D721Med (cell line): ENCODE measurements around the gene ATP5F1A.

Experiments
- DNase-seq: peaks from one replicate; pipeline ENCODE4 v3.0.0; 2011; ENCODE audit warnings: low spot score; ENCODE audit not compliant: insufficient read length
- FAIRE-seq: peaks from 2 replicates; lab custom pipeline; 2011; peaks lifted over from hg19 to GRCh38; lab: Jason Lieb, UNC
- CTCF ChIP-seq: IDR thresholded peaks from 2 replicates; pipeline ENCODE4 v1.5.1; 2012; ENCODE audit warnings: mild to moderate bottlenecking, control low read depth; ENCODE audit not compliant: insufficient read depth; ENCODE audit errors: missing control alignments

ATP5F1A gene

DNA sequence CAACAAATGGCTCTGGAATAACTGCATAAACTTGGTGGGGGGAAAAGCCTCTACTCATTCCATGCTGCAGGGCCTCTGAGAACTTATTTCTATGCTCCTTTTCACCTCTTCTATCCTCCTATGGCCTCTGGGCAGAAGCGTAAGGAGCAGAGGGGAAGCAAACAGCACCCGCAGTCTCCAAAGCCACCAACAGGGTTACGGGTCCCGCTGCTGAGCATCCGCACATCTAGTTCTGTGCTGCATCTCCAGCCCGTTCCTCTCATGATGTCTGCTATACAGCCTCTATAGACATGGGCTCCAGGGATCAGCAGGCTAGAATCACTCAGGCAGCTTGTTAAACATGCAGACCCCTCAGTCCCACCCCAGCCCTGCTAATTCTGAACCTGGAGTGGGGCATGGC, 52.0 kb downstream of the ATP5F1A start:
- FAIRE-seq (no peak), DNase-seq (no peak)
- TF ChIP-seq CTCF: no peak

- FAIRE-seq: no peak
- DNase-seq: no peak
These were observed 55.4 kb downstream of the ATP5F1A start for GRCh38 chr18:46042571-46043123.

GRCh38 chr18:46040747-46041104, 57.4 kb downstream of the ATP5F1A start:
- FAIRE-seq: no peak
- DNase-seq: no peak

More at GRCh38 chr18:46042571-46043123, 55.4 kb downstream of the ATP5F1A start:
- TF ChIP-seq CTCF: no peak

GRCh38 chr18:46040033-46040746, 57.9 kb downstream of the ATP5F1A start:
- FAIRE-seq: no peak
- DNase-seq: no peak
- no peak for TF ChIP-seq CTCF

More at GRCh38 chr18:46040747-46041104, 57.4 kb downstream of the ATP5F1A start:
- TF ChIP-seq CTCF: no peak

DNA sequence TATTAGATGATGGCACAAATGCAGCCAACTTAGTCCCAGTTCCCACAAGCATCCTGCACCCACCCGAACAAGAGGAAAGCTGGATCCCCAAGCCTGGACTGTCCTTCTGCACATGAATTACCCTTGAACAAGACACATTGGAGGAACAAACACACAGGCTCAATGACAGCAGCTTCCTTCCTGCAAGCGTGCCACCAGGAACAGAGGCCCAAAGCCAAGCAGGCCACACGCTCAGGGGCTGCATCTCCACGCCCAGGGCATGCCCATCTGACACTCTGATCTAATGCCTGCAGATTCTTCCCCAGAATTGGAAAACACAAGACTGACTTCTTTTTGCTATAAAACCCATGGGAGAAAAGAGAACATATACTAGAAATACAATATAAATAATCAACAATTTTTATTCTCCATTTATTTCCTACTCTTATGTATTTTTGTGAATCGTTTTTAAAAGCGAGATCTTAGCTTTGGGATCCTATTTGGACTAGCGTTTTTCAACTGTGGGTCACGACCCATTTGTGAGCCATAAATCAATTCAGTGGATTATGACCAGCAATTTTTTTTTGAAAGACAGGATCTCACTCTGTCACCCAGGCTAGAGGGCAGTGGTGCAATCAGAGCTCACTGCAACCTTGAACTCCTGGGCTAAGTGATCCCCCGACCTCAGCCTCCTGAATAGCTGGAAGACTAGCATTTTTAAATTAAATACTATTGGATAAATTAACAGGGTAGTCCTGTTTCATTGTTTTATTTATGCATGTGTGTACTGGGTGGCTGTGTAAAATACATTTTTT, 60.4 kb downstream of the ATP5F1A start:
- DNase-seq (no peak), FAIRE-seq (no peak)
- no peak for TF ChIP-seq CTCF

DNA sequence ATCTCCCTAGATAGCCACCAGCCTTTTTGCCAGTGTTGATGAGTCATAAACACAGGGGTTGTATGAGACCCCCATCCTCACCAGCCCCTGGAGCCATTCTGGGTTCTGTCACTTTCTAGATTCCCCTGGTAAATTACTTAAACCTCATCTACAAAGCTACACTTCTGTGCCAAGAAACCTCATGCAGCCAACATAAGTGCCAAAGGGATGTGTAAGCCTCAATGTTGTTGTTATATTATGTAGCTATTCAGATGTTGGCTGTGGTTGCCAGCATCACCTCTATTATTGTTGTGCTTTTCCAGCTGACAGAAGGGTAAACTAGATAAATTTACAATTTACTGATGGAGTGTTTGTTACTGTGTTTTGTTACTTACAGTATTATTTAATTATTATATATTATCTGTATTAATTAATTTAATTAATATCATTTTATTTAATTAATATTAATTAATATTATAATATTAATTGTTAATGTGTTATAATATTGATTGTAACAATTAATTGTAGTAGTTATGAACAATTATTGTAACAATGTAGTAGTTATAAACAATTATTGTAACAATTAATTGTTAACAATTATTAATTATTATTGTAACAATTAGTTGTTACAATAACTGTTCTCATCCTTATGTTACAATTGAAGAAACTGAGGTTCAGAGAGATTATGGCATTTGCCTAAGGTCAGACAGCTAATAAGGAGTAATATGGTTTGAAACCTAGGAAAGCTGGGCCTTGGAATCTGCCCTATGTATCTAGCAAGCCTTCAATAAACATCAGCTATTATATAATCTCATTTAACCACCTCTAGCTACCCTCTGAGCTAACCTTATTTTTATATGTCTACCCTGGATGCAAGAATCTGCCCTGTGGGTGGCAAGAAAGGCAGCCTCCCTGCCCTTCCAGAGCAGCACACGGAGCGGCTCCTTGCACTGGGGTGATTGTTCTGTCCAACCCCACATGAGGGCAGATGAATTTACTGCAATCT, 62.1 kb downstream of the ATP5F1A start:
- FAIRE-seq: no peak

More for the DNA sequence above, 62.1 kb downstream of the ATP5F1A start:
- DNase-seq: no peak
- TF ChIP-seq CTCF: no peak
